Keratinocyte (primary cell): ENCODE data around the gene CHRDL1. TPM values are rescaled to one million over a fixed set of nuclear protein-coding genes. Genes with fewer than 3 reads are reported as not detected.

Experiments used
- DNase-seq: peaks from one replicate; pipeline ENCODE4 v3.0.0-alpha.2; 2011; ENCODE audit warnings: low read depth, missing footprints, low spot score
- FAIRE-seq: peaks from 2 replicates; lab custom pipeline; 2011; peaks lifted over from hg19 to GRCh38; lab: Jason Lieb, UNC
- H2AFZ ChIP-seq: 2 replicates; pipeline ENCODE4 v1.6.0; 2012; ENCODE audit warnings: low read length, control low read depth, inconsistent platforms; ENCODE audit not compliant: control insufficient read depth
- H3K27ac ChIP-seq: 2 replicates; pipeline ENCODE4 v1.5.1; 2011; ENCODE audit warnings: low read length; ENCODE audit not compliant: control insufficient read depth, insufficient read depth
- H3K27me3 ChIP-seq: 3 replicates; pipeline ENCODE4 v1.6.0; 2011; ENCODE audit warnings: low read length; ENCODE audit not compliant: control insufficient read depth, insufficient read depth; ENCODE audit errors: extremely low read depth
- H3K36me3 ChIP-seq, 2 experiments: 2 replicates in 1 of 2; 3 replicates in 1 of 2; pipeline ENCODE4 v1.5.1; 2011; ENCODE audit warnings: low read length in 2 of 2, mild to moderate bottlenecking in 1 of 2; ENCODE audit not compliant: control insufficient read depth in 2 of 2, insufficient read depth in 2 of 2; ENCODE audit errors: extremely low read depth in 1 of 2
- H3K4me1 ChIP-seq: 3 replicates; pipeline ENCODE4 v1.5.1; 2011; ENCODE audit warnings: low read length; ENCODE audit not compliant: control insufficient read depth, insufficient read depth; ENCODE audit errors: extremely low read depth
- H3K4me2 ChIP-seq: 3 replicates; pipeline ENCODE4 v1.6.0; 2011; ENCODE audit warnings: low read depth, low read length; ENCODE audit not compliant: control insufficient read depth, insufficient read depth; ENCODE audit errors: extremely low read depth
- H3K4me3 ChIP-seq, 3 experiments: fragments of 200-600 bp in 1 of 3; sonication (generic) in 1 of 3; 2 replicates in 2 of 3; 3 replicates in 1 of 3; pipeline ENCODE4 v1.5.1; 2011 to 2016; ENCODE audit warnings: low read length in 3 of 3, mild to moderate bottlenecking in 3 of 3, control low read depth in 2 of 3, inconsistent platforms in 1 of 3, low read depth in 1 of 3, mixed read lengths in 1 of 3, mixed run types in 1 of 3, moderate library complexity in 1 of 3; ENCODE audit not compliant: control insufficient read depth in 2 of 3, insufficient read depth in 2 of 3; ENCODE audit errors: extremely low read depth in 1 of 3
- H3K79me2 ChIP-seq: 2 replicates; pipeline ENCODE4 v1.6.0; 2012; ENCODE audit warnings: low read length; ENCODE audit not compliant: control insufficient read depth, insufficient read depth
- H3K9ac ChIP-seq: 3 replicates; pipeline ENCODE4 v1.6.0; 2011; ENCODE audit warnings: low read length; ENCODE audit not compliant: control insufficient read depth, insufficient read depth; ENCODE audit errors: extremely low read depth
- H3K9me1 ChIP-seq: 3 replicates; pipeline ENCODE4 v1.6.0; 2011; ENCODE audit warnings: low read length; ENCODE audit not compliant: control insufficient read depth, insufficient read depth; ENCODE audit errors: extremely low read depth
- H3K9me3 ChIP-seq: 2 replicates; pipeline ENCODE4 v1.5.1; 2012; ENCODE audit warnings: low read depth, low read length; ENCODE audit not compliant: control insufficient read depth
- H4K20me1 ChIP-seq: 3 replicates; pipeline ENCODE4 v1.6.0; 2011; ENCODE audit warnings: low read length; ENCODE audit not compliant: control insufficient read depth, insufficient read depth; ENCODE audit errors: extremely low read depth
- CTCF ChIP-seq, 3 experiments: IDR thresholded peaks in 1 of 3; conservative IDR thresholded peaks in 1 of 3; optimal IDR thresholded peaks in 1 of 3; 2 replicates in 2 of 3; 3 replicates in 1 of 3; pipeline versions ENCODE3 to v1.5.1; 2011; ENCODE audit warnings: low read length in 3 of 3, mild to moderate bottlenecking in 3 of 3, moderate library complexity in 2 of 3, control low read depth in 1 of 3, inconsistent platforms in 1 of 3; ENCODE audit not compliant: insufficient read depth in 2 of 3; ENCODE audit errors: extremely low read depth in 1 of 3
- EZH2 ChIP-seq: IDR thresholded peaks from one replicate; pipeline ENCODE4 v1.6.1; 2012; ENCODE audit warnings: inconsistent platforms, mild to moderate bottlenecking, low read length, moderate library complexity
- dilution Hi-C: fragments of 300-500 bp; cut with MboI; formaldehyde crosslinking; loops from one replicate; pipeline ENCODE4 v1.7.0; 2020; ENCODE audit warnings: low sequenced_read_pairs; ENCODE audit not compliant: extremely low pct_ligation_motif_present
- polyA plus RNA-seq, 5 experiments: library from polyadenylated mRNA; depleted of rRNA in 3 of 5; stranded (reverse) in 3 of 5; stranded (forward) in 1 of 5; unstranded in 1 of 5; fragments of >200 nt; gene quantifications; 1 replicate in 1 of 5; 2 replicates in 3 of 5; 3 replicates in 1 of 5; pipeline versions ENCODE4 v1.2.1 to v1.2.3, GENCODE V29; 2011 to 2012; ENCODE audit warnings: missing spikeins in 2 of 5, low read depth in 1 of 5, low replicate concordance in 1 of 5

Gene CHRDL1
- polyA plus RNA-seq, 1 donor (not counting 4 experiments of a cell fraction or from before 2014, with no cell fraction given) = not detected

GRCh38 chrX:110684653-110685052, 111.0 kb downstream of the CHRDL1 start:
- H3K9ac ChIP-seq = no peak overlapping the region
- DNase-seq (no peak), FAIRE-seq (no peak)
- no peaks in the 10 kb centered on the region for H3K79me2 ChIP-seq
- no peak overlapping the region for H3K4me2 ChIP-seq
- no peaks in the 10 kb centered on the region for H3K9me3 ChIP-seq
- H3K4me1 ChIP-seq = no peaks in the 10 kb centered on the region
- H3K4me3 ChIP-seq = no peak overlapping the region
- H2AFZ ChIP-seq = no peak overlapping the region
- H3K27me3 ChIP-seq = no peaks in the 10 kb centered on the region
- H3K27ac ChIP-seq = no peak overlapping the region
- TF ChIP-seq CTCF (optimal IDR thresholded peaks at IDR 0.05 in 1 of 3, IDR thresholded peaks at IDR 0.05 in 1 of 3, conservative IDR thresholded peaks at IDR 0.05 in 1 of 3; ENCODE audit: extremely low read depth in 1 of 3, insufficient read depth in 2 of 3, low read length in 3 of 3) (no peak), EZH2 (no peak)
- H4K20me1 ChIP-seq = no peaks in the 10 kb centered on the region
- dilution Hi-C loops = no loop called here
- no peaks in the 10 kb centered on the region for H3K9me1 ChIP-seq
- H3K36me3 ChIP-seq = no peaks in the 10 kb centered on the region

- no peak for DNase-seq
- peaks cover 4% of the 10 kb centered on the region for H3K27me3 ChIP-seq
- H3K27ac ChIP-seq = no peak overlapping the region
- no peaks in the 10 kb centered on the region for H3K36me3 ChIP-seq
- no peaks in the 10 kb centered on the region for H4K20me1 ChIP-seq
- H3K4me3 ChIP-seq = no peak overlapping the region
- no peaks in the 10 kb centered on the region for H3K4me1 ChIP-seq
- H3K4me2 ChIP-seq = no peak overlapping the region
- H3K79me2 ChIP-seq = no peaks in the 10 kb centered on the region
- dilution Hi-C loops = no loop called here
- no peak for FAIRE-seq
- TF ChIP-seq EZH2 (no peak), CTCF (optimal IDR thresholded peaks at IDR 0.05 in 1 of 3, IDR thresholded peaks at IDR 0.05 in 1 of 3, conservative IDR thresholded peaks at IDR 0.05 in 1 of 3; ENCODE audit: extremely low read depth in 1 of 3, insufficient read depth in 2 of 3, low read length in 3 of 3) (no peak)
- H3K9me1 ChIP-seq = no peaks in the 10 kb centered on the region
- no peak overlapping the region for H3K9ac ChIP-seq
- no peak overlapping the region for H2AFZ ChIP-seq
- H3K9me3 ChIP-seq = no peaks in the 10 kb centered on the region
Measured at GRCh38 chrX:110683925-110684324, 111.7 kb downstream of the CHRDL1 start.
